AG04450 (cell line): ENCODE data around the gene FOXO3. TPM values are rescaled to one million over a fixed set of nuclear protein-coding genes. Genes with fewer than 3 reads are reported as not detected.
"Not testable (repeated sequence)": the region's sequence is repeated elsewhere in the genome, so short reads cannot be mapped to it uniquely, and the experiment has no call there.

Source experiments
- CTCF ChIA-PET: fragments of 300-600, 350-600 bp; formaldehyde crosslinking; extraction: SDS; loops from one replicate; lab custom pipeline; 2022; ENCODE audit warnings: antibody characterized with exemption, inconsistent platforms; lab: Charles Lee
- POLR2A ChIA-PET: fragments of 350-600 bp; formaldehyde crosslinking; extraction: SDS; loops from one replicate; lab custom pipeline; 2021; ENCODE audit warnings: antibody characterized with exemption, inconsistent platforms; lab: Yijun Ruan, JAX
- DNase-seq: peaks from one replicate; pipeline ENCODE4 v3.0.0-alpha.2; 2011; ENCODE audit warnings: low read depth, low spot score
- H3K27ac ChIP-seq: one replicate; pipeline ENCODE4 v1.5.1; 2012; ENCODE audit warnings: low read depth, low read length, control low read depth
- H3K27me3 ChIP-seq: one replicate; pipeline ENCODE4 v1.6.0; 2012; ENCODE audit warnings: low read length; ENCODE audit not compliant: control insufficient read depth, insufficient read depth
- H3K4me3 ChIP-seq: 2 replicates; pipeline ENCODE4 v1.5.1; 2011; ENCODE audit warnings: mild to moderate bottlenecking, low read depth, low read length, control low read depth
- H3K9me3 ChIP-seq: 2 replicates; pipeline ENCODE4 v1.5.1; 2012; ENCODE audit warnings: low read length; ENCODE audit not compliant: control insufficient read depth, insufficient read depth
- polyA plus RNA-seq: library from polyadenylated mRNA; depleted of rRNA; stranded (reverse); fragments of >200 nt; gene quantifications from 2 replicates; pipeline ENCODE4 v1.2.3, GENCODE V29; 2011
- TF ChIP-seq, protein P1 (sequence below): IDR thresholded peaks from 2 replicates; pipeline ENCODE4 v1.5.1; 2011; ENCODE audit warnings: low read depth, low read length, control low read depth, inconsistent platforms

Gene FOXO3
- polyA plus RNA-seq, 1 experiment = 32.7 TPM

DNA sequence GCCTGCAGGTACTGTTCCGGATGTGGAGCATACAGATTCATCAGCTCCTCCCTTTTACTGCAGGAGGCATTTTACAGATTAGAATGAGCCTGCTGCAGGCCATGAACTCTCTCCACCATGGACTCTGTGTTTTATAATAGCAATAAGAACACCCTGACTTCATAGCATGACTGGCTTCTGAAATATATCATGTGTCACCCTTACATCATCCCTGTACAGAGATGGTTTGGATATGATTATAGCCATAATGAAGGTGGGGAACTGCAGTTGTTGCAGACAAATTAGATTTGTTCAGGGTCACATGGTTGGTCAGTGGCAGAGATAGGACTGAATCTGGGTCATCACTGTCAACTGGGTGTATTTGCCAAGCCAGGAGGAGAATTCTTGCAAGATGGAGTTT, 100.7 kb downstream of the FOXO3 start:
- Histone ChIP-seq H3K27me3 (no peaks in the 10 kb centered on the region), H3K4me3 (no peak overlapping the region), H3K9me3 (peaks cover 4% of the 10 kb centered on the region; the same call in 1 of the 2 replicates), H3K27ac (peak overlapping the region; percentile 43)
- TF ChIP-seq, protein P1, sequence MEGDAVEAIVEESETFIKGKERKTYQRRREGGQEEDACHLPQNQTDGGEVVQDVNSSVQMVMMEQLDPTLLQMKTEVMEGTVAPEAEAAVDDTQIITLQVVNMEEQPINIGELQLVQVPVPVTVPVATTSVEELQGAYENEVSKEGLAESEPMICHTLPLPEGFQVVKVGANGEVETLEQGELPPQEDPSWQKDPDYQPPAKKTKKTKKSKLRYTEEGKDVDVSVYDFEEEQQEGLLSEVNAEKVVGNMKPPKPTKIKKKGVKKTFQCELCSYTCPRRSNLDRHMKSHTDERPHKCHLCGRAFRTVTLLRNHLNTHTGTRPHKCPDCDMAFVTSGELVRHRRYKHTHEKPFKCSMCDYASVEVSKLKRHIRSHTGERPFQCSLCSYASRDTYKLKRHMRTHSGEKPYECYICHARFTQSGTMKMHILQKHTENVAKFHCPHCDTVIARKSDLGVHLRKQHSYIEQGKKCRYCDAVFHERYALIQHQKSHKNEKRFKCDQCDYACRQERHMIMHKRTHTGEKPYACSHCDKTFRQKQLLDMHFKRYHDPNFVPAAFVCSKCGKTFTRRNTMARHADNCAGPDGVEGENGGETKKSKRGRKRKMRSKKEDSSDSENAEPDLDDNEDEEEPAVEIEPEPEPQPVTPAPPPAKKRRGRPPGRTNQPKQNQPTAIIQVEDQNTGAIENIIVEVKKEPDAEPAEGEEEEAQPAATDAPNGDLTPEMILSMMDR = no peak
- ChIA-PET POLR2A (no interaction called here), CTCF (interaction anchor here (0.6 kb wide), 1 partner anchor 17 kb away, joined by 4 read pairs; no protein-coding TSS in a partner anchor)
- DNase-seq = no peak

- TF ChIP-seq, protein P1 = no peak
- DNase-seq = no peak
- Histone ChIP-seq H3K4me3 (no peak overlapping the region), H3K27ac (no peak overlapping the region), H3K27me3 (no peaks in the 10 kb centered on the region), H3K9me3 (peaks cover 4% of the 10 kb centered on the region; the same call in 1 of the 2 replicates)
- CTCF ChIA-PET = interaction anchor here (0.6 kb wide), 1 partner anchor 16 kb away, joined by 4 read pairs; no protein-coding TSS in a partner anchor
- POLR2A ChIA-PET = no interaction called here
Measured at GRCh38 chr6:108661982-108662381, 101.3 kb downstream of the FOXO3 start.

GRCh38 chr6:108662702-108663101, 102.0 kb downstream of the FOXO3 start:
- no peak for DNase-seq
- peaks cover 4% of the 10 kb centered on the region; the same call in 1 of the 2 replicates for H3K9me3 ChIP-seq
- POLR2A ChIA-PET = no interaction called here
- CTCF ChIA-PET = no interaction called here
- H3K27me3 ChIP-seq = no peaks in the 10 kb centered on the region
- TF ChIP-seq, protein P1 = no peak
- H3K27ac ChIP-seq = no peak overlapping the region
- no peak overlapping the region for H3K4me3 ChIP-seq

- H3K4me3 ChIP-seq, POLR2A ChIA-PET, DNase-seq, H3K9me3 ChIP-seq, H3K27me3 ChIP-seq, H3K27ac ChIP-seq: not testable (repeated sequence)
- CTCF ChIA-PET = interaction anchor here (0.6 kb wide), 1 partner anchor 1478 kb away, joined by 5 read pairs; no protein-coding TSS in a partner anchor
Measured at GRCh38 chr6:108663494-108664064, 102.9 kb downstream of the FOXO3 start.

DNA sequence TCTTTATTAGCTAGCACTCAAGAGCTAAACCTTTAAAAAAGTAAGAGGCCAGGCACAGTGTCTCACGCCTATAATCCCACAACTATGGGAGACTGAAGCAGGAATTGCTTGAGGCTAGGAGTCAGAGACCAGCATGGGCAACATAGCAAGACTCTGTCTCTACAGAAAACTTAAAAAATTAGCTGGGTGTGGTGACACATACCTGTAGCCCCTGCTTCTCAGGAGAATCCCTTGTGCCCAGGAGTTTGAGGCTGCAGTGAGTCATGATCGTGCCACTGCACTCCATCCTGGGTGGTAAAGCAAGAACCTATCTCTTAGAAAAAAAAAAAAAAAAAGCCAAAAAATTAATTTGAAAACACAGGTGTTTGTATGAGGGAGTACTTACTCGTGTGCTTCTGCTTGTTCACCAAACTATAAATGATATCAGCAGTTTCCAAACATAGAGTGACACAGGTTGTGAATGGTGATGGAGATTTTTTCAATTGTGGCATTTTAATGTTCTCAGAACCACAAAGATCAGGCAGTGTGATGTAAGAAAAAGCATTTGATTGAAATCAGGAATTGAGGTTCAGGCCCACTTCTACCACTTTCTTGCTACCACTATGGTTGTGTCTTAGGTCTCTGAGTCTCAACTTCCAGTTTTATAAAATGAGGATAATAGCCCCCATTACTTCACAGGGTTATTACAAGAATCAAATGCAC, 104.9 kb downstream of the FOXO3 start:
- Histone ChIP-seq H3K27ac (no peak overlapping the region), H3K4me3 (no peak overlapping the region), H3K27me3 (no peaks in the 10 kb centered on the region), H3K9me3 (peaks cover 4% of the 10 kb centered on the region; the same call in 1 of the 2 replicates)
- POLR2A ChIA-PET = no interaction called here
- CTCF ChIA-PET = interaction anchor here (0.6 to 1.1 kb wide), 2 partner anchors 9 to 103 kb away, joined by 3 to 4 read pairs; no protein-coding TSS in a partner anchor
- DNase-seq = no peak
- TF ChIP-seq, protein P1 = no peak
